AG09319 (cell line): ENCODE data around the gene CHIC1.
A peak's percentile ranks its signal among the peaks of the same experiment; 100 is the strongest.
"Not testable (repeated sequence)": the region's sequence is repeated elsewhere in the genome, so short reads cannot be mapped to it uniquely, and the experiment has no call there.

ENCODE experiments used
- DNase-seq: peaks from one replicate; pipeline ENCODE4 v3.0.0-alpha.2; 2010; ENCODE audit warnings: low read depth; ENCODE audit errors: extremely low read depth
- CTCF ChIP-seq: IDR thresholded peaks from 2 replicates; pipeline ENCODE4 v1.5.1; 2011; ENCODE audit warnings: low read depth, mild to moderate bottlenecking, inconsistent platforms, low read length, moderate library complexity

The CHIC1 gene

GRCh38 chrX:73668779-73669178 lies 105.8 kb downstream of the CHIC1 start:
- no peak for DNase-seq
- no peak for TF ChIP-seq CTCF

GRCh38 chrX:73681408-73681807 lies 118.4 kb downstream of the CHIC1 start:
- no peak for DNase-seq
- TF ChIP-seq CTCF = no peak

GRCh38 chrX:73683236-73683859 lies 120.4 kb downstream of the CHIC1 start:
- no peak for TF ChIP-seq CTCF
- peak; percentile 3 for DNase-seq

- not testable (repeated sequence) for DNase-seq
Observed at GRCh38 chrX:73707014-73707413, 144.0 kb downstream of the CHIC1 start.

DNA sequence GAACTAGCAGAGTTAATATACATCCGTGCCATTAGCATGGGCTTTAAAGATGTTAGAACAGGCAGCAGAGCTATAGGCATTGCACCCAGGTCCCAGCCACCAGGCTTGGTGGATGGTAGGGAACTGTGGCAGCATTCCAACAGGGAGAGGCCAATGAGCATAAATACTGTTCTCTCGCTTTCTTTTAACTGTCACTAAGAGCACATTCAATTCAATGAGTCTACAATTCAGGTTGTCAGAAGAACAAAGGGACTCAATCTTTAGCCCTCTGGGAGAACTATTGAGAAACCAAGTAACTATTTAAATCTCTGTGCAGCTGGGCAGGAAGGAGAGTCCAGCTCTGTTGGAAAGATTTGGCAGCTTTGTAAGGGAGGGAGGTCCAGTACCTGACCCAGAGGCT lies 165.6 kb downstream of the CHIC1 start:
- no peak for DNase-seq
- no peak for TF ChIP-seq CTCF
